Measurements from ENCODE around the gene CCDC3.

DNA sequence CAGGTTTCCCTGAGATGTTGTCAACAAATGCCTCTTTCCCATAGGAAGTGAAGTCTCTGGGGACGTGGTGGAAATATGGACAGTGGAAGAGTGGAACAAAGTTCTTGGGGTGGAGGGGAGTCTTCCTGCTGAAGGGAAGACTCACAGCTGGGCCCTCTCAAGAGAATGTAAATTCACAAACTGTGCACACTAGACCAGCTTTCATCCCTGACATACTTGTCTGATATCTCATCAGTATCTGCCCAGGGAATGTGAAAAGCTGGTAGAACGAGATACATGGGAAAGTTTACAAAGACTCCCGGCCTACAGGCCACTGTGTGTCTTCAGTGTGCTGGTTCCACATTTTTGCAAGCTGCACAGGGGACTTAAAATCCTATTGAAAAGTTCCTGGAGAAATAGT, 16.7 kb upstream of the CCDC3 start:
- TF ChIP-seq, protein P1, sequence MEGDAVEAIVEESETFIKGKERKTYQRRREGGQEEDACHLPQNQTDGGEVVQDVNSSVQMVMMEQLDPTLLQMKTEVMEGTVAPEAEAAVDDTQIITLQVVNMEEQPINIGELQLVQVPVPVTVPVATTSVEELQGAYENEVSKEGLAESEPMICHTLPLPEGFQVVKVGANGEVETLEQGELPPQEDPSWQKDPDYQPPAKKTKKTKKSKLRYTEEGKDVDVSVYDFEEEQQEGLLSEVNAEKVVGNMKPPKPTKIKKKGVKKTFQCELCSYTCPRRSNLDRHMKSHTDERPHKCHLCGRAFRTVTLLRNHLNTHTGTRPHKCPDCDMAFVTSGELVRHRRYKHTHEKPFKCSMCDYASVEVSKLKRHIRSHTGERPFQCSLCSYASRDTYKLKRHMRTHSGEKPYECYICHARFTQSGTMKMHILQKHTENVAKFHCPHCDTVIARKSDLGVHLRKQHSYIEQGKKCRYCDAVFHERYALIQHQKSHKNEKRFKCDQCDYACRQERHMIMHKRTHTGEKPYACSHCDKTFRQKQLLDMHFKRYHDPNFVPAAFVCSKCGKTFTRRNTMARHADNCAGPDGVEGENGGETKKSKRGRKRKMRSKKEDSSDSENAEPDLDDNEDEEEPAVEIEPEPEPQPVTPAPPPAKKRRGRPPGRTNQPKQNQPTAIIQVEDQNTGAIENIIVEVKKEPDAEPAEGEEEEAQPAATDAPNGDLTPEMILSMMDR (IDR thresholded peaks at IDR 0.05; ENCODE audit: insufficient read depth, low read length, poor library complexity, severe bottlenecking), result no peak
- no peak for TF ChIP-seq EZH2phosphoT487 (conservative IDR thresholded peaks at IDR 0.05; ENCODE audit: low read length)
